HG02678 (cell line): ENCODE measurements around the gene PVR.
"Not testable (repeated sequence)": the region's sequence is repeated elsewhere in the genome, so short reads cannot be mapped to it uniquely, and the experiment has no call there.

ENCODE experiments used
- ATAC-seq: cut with Tn5 transposase; IDR thresholded peaks from one replicate; pipeline ENCODE4 v1.9.1; 2021; ENCODE audit warnings: mild to moderate bottlenecking, moderate library complexity; ENCODE audit not compliant: unreplicated experiment

The PVR gene

GRCh38 chr19:44668985-44669764 is 25.5 kb downstream of the PVR start:
- ATAC-seq = no peak

GRCh38 chr19:44670027-44670426 is 26.3 kb downstream of the PVR start:
- ATAC-seq = not testable (repeated sequence)

GRCh38 chr19:44671400-44671799 is 27.7 kb downstream of the PVR start, which contains the start of gene CEACAM19:
Gene CEACAM19 (plus strand): TSS chr19:44671482. CDS start chr19:44671932, 450 bp downstream.
- no peak for ATAC-seq

GRCh38 chr19:44672226-44672625 is 28.5 kb downstream of the PVR start:
- ATAC-seq = no peak

GRCh38 chr19:44673510-44673909 is 29.8 kb downstream of the PVR start:
- ATAC-seq = no peak

GRCh38 chr19:44675521-44675920 is 31.8 kb downstream of the PVR start:
- ATAC-seq = no peak

- no peak for ATAC-seq
Measured at GRCh38 chr19:44677019-44677811, 33.5 kb downstream of the PVR start.

GRCh38 chr19:44680536-44680935 is 36.8 kb downstream of the PVR start:
- ATAC-seq = no peak

- ATAC-seq = no peak
Measured at GRCh38 chr19:44681992-44682790, 38.5 kb downstream of the PVR start.

- no peak for ATAC-seq
Measured at GRCh38 chr19:44682807-44683206, 39.1 kb downstream of the PVR start.

- no peak for ATAC-seq
Measured at GRCh38 chr19:44683434-44684210, 39.9 kb downstream of the PVR start.

GRCh38 chr19:44684396-44684795 is 40.7 kb downstream of the PVR start:
- not testable (repeated sequence) for ATAC-seq

GRCh38 chr19:44684892-44685863 is 41.5 kb downstream of the PVR start:
- no peak for ATAC-seq

- no peak for ATAC-seq
Measured at GRCh38 chr19:44685877-44686276, 42.2 kb downstream of the PVR start.

- no peak for ATAC-seq
Measured at GRCh38 chr19:44686896-44687295, 43.2 kb downstream of the PVR start.

- no peak for ATAC-seq
Measured at GRCh38 chr19:44687888-44688287, 44.2 kb downstream of the PVR start.

GRCh38 chr19:44689290-44690130 is 45.8 kb downstream of the PVR start:
- no peak for ATAC-seq

GRCh38 chr19:44690131-44690440 is 46.4 kb downstream of the PVR start:
- ATAC-seq = no peak

- ATAC-seq = no peak
Measured at GRCh38 chr19:44692379-44692721, 48.6 kb downstream of the PVR start.
